NCI-H2081 (cell line): Measurements from ENCODE around the gene SNRNP35.
"Not testable (repeated sequence)": the region's sequence is repeated elsewhere in the genome, so short reads cannot be mapped to it uniquely, and the experiment has no call there.

Source experiments
- DNase-seq, 2 experiments: peaks; one replicate each; lab custom pipeline; 2025; lab: John Stamatoyannopoulos, UW

Gene SNRNP35

GRCh38 chr12:123449249-123449733 lies 8.6 kb upstream of the SNRNP35 start:
- no peak for DNase-seq

- no peak for DNase-seq
These were observed 8.1 kb upstream of the SNRNP35 start for GRCh38 chr12:123449856-123450255.

- no peak for DNase-seq
These were observed 7.3 kb upstream of the SNRNP35 start for GRCh38 chr12:123450636-123451035.

GRCh38 chr12:123452276-123452550 lies 5.7 kb upstream of the SNRNP35 start:
- DNase-seq, result not testable (repeated sequence)

GRCh38 chr12:123453165-123453564 lies 4.8 kb upstream of the SNRNP35 start:
- DNase-seq, result no peak

GRCh38 chr12:123463174-123463573 lies 5.2 kb downstream of the SNRNP35 start:
- not testable (repeated sequence) for DNase-seq

- DNase-seq, result no peak
These were observed 7.1 kb downstream of the SNRNP35 start for GRCh38 chr12:123465084-123465483.

GRCh38 chr12:123468786-123469185 lies 10.8 kb downstream of the SNRNP35 start:
- no peak for DNase-seq

GRCh38 chr12:123469978-123470377 lies 12.0 kb downstream of the SNRNP35 start:
- no peak for DNase-seq

GRCh38 chr12:123471374-123472068 lies 13.6 kb downstream of the SNRNP35 start:
- no peak for DNase-seq

- no peak for DNase-seq
These were observed 14.5 kb downstream of the SNRNP35 start for GRCh38 chr12:123472438-123472849.

GRCh38 chr12:123474485-123475245 lies 16.7 kb downstream of the SNRNP35 start:
- peak in 1 of 2 experiments; percentile 28 for DNase-seq

GRCh38 chr12:123475246-123475703 lies 17.3 kb downstream of the SNRNP35 start:
- no peak for DNase-seq

GRCh38 chr12:123478069-123478468 lies 20.1 kb downstream of the SNRNP35 start:
- no peak for DNase-seq

- no peak for DNase-seq
These were observed 20.8 kb downstream of the SNRNP35 start for GRCh38 chr12:123478762-123479161.

GRCh38 chr12:123479442-123480180 lies 21.7 kb downstream of the SNRNP35 start:
- DNase-seq, result no peak

GRCh38 chr12:123481251-123481650 lies 23.3 kb downstream of the SNRNP35 start:
- DNase-seq, result not testable (repeated sequence)

- no peak for DNase-seq
These were observed 24.9 kb downstream of the SNRNP35 start for GRCh38 chr12:123482876-123483275.

- no peak for DNase-seq
These were observed 25.8 kb downstream of the SNRNP35 start for GRCh38 chr12:123483602-123484248.

GRCh38 chr12:123485756-123486155 lies 27.8 kb downstream of the SNRNP35 start:
- no peak for DNase-seq

GRCh38 chr12:123487428-123487827 lies 29.5 kb downstream of the SNRNP35 start:
- DNase-seq, result no peak
